Hematopoietic multipotent progenitor cell treated with erythropoietin and hydrocortisone succinate and interleukin-3 and kit ligand, for 8 days (in vitro differentiated cells): Measurements from ENCODE around the gene CHST4.
A peak's percentile ranks its signal among the peaks of the same experiment; 100 is the strongest.
"Not testable (repeated sequence)": the region's sequence is repeated elsewhere in the genome, so short reads cannot be mapped to it uniquely, and the experiment has no call there.

Source experiments
- DNase-seq: peaks from one replicate; pipeline ENCODE4 v3.0.0-alpha.2; 2015

Gene CHST4

GRCh38 chr16:71526111-71526631 lies at the start of gene CHST4:
Gene CHST4 (plus strand): TSS chr16:71526426. CDS start chr16:71536678, 10,252 bp downstream.
- DNase-seq, result no peak

GRCh38 chr16:71476457-71477124 lies 49.6 kb upstream of the CHST4 start:
- no peak for DNase-seq

GRCh38 chr16:71479420-71479819 lies 46.8 kb upstream of the CHST4 start:
- DNase-seq, result peak; percentile 94

- DNase-seq, result no peak
Measured at GRCh38 chr16:71480956-71481355, 45.3 kb upstream of the CHST4 start.

- no peak for DNase-seq
Measured at GRCh38 chr16:71482569-71482968, 43.7 kb upstream of the CHST4 start.

- DNase-seq, result peak; percentile 94
Measured at GRCh38 chr16:71484006-71484893, 42.0 kb upstream of the CHST4 start.

GRCh38 chr16:71489122-71489521 lies 37.1 kb upstream of the CHST4 start, which contains the start of gene ZNF19:
Gene ZNF19 (minus strand): TSS chr16:71489324. CDS start chr16:71482114, 7,210 bp downstream.
- no peak for DNase-seq

- peak; percentile 11 for DNase-seq
Measured at GRCh38 chr16:71490361-71490760, 35.9 kb upstream of the CHST4 start.

- DNase-seq, result no peak
Measured at GRCh38 chr16:71491054-71491453, 35.2 kb upstream of the CHST4 start.

- DNase-seq, result no peak
Measured at GRCh38 chr16:71492786-71493185, 33.4 kb upstream of the CHST4 start.

GRCh38 chr16:71493213-71493612 lies 33.0 kb upstream of the CHST4 start:
- peak; percentile 76 for DNase-seq

GRCh38 chr16:71498031-71498430 lies 28.2 kb upstream of the CHST4 start:
- DNase-seq, result no peak

- DNase-seq, result peak; percentile 78
Measured at GRCh38 chr16:71499775-71500364, 26.4 kb upstream of the CHST4 start.

- peak; percentile 22 for DNase-seq
Measured at GRCh38 chr16:71500964-71501363, 25.3 kb upstream of the CHST4 start.

- no peak for DNase-seq
Measured at GRCh38 chr16:71501547-71501946, 24.7 kb upstream of the CHST4 start.

GRCh38 chr16:71504051-71504450 lies 22.2 kb upstream of the CHST4 start:
- DNase-seq, result not testable (repeated sequence)

GRCh38 chr16:71504901-71505300 lies 21.3 kb upstream of the CHST4 start:
- no peak for DNase-seq

- no peak for DNase-seq
Measured at GRCh38 chr16:71507061-71507460, 19.2 kb upstream of the CHST4 start.

- no peak for DNase-seq
Measured at GRCh38 chr16:71513302-71513701, 12.9 kb upstream of the CHST4 start.

- DNase-seq, result no peak
Measured at GRCh38 chr16:71514476-71514875, 11.8 kb upstream of the CHST4 start.

GRCh38 chr16:71515026-71515425 lies 11.2 kb upstream of the CHST4 start:
- DNase-seq, result no peak

- no peak for DNase-seq
Measured at GRCh38 chr16:71520550-71520949, 5.7 kb upstream of the CHST4 start.
